Measurements from ENCODE around the gene CCBE1.
"Not testable (repeated sequence)": the region's sequence is repeated elsewhere in the genome, so short reads cannot be mapped to it uniquely, and the experiment has no call there.

Gene CCBE1

DNA sequence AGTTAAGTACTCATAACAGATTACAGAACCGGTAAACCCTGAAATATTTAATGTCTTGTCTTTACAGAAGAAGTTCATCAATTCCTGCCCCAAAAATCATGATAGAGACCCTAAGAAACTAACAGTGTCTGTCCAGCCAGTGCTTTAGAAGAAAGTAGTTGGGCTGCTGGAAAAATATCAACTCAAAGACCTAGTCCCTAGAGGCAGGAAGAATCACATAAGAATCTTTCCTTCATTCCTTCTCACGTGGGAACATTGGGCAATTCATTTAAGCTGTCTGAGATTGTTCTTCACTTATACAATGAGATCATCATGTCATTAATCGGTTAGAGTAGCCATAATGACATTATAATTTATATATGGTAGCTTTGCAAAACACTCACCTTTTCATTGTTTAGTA lies 156.4 kb downstream of the CCBE1 start:
- no peak for DNase-seq

DNA sequence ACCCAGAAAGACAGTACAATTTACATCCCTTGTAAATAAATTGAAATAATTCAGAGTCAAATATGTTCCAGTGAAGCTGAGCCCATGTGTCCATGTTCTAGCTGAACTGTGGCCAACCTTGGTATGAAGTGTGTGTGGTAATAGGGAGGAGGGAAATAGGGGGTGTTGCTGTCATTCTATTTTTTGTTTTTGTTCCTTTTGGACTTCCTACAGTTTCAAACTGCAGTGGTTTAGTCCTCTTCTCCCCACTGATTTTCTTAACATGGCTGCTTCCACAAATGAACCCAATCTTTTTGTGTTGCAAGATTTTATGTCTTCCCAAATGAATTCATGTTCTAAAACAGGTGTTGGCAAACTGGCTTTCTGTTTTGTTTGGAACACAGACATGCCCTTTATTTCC lies 156.9 kb downstream of the CCBE1 start:
- DNase-seq, result no peak

DNA sequence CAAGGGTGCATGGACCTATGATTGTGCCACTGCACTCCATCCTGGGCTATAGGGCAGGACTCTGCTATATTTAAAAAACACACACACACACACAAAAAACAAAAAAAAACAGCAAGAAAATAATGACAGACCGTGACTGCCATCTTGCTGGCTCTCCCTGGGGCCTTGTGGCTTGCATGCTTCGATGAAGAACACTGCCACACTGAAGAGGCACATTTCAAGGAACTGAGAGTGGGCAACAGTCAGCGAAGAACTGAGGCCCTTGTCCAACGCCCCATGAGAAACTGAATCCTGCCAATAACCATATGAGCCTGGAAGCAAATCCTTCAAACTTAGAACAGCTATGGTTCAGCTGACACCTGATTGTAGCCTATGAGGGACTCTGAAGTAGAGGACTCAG lies 158.1 kb downstream of the CCBE1 start:
- no peak for DNase-seq

DNA sequence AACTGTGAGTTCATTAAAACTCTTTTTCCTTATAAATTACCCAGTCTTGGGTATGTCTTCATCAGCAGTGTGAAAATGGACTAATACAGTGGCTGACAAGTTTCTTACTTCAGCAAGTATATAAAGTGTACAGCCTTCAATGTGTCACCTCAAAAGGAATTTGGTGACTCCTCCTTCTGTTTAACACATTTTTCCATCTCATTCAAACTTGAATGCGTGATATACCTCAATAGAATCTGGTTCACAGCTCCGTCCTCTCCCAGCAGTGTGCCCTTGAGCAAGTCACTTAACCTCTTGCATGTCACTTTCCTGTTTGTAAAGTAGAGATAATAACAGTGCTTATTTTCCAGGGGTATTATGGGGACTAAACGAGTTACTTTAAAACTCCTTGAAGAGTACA lies 159.6 kb downstream of the CCBE1 start:
- no peak for DNase-seq

DNA sequence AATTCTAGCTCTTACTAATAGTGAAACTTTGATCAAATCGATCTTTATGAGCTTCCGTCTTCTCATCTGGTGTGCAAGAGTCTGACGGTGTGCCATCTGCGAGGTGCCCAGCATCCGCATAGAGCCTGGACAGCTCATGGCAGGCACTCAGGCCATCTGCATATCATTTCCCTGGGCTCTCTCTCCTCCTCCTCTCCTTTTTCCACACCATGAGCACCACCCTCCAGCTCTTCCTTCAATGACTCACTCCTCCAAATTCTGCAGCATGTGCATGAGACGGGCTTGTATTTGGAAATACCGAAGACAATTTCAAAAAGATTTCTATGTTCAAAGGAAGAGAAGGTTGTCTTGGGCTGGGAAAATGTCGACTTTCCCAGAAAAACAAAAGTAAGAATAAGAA lies 161.1 kb downstream of the CCBE1 start:
- no peak for DNase-seq

DNA sequence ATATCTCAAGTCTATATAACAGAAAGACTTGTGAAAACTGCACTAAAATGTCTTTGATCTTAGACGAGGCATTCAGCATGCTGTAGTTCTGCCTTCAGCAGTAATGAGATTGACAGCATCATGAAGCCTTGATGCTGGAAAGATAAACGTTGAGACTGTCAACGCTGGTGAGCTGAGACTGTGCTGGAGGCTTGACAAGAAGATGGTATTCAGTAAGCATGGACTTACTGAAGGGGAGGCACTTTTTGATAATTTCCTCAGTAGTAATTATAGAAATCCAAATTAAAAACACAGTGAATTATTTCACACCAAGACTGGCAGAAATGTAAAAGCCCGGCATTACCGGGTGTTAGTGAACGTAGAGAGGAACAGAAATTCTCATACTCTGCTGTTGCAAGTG lies 162.2 kb downstream of the CCBE1 start:
- no peak for DNase-seq

DNA sequence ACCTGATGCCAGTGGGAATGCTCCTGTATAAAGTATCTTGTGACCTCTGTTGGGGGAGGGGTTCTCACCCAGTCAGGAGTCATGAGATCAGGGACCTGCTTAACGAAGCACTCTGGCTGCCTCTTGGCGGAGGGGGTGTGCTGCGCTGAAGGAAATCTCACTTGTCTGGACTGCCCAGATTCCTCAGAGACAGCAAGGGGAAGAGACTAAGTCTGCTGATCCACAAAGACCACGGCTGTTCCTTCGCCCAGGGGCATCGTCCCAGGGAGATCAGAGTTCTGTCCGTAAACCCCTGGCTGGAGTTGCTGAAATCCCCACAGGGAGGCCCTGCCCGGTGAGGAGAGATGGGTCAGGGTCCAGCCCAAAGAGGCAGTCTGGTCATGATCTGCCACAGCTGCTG lies 168.4 kb downstream of the CCBE1 start:
- DNase-seq, result no peak

DNA sequence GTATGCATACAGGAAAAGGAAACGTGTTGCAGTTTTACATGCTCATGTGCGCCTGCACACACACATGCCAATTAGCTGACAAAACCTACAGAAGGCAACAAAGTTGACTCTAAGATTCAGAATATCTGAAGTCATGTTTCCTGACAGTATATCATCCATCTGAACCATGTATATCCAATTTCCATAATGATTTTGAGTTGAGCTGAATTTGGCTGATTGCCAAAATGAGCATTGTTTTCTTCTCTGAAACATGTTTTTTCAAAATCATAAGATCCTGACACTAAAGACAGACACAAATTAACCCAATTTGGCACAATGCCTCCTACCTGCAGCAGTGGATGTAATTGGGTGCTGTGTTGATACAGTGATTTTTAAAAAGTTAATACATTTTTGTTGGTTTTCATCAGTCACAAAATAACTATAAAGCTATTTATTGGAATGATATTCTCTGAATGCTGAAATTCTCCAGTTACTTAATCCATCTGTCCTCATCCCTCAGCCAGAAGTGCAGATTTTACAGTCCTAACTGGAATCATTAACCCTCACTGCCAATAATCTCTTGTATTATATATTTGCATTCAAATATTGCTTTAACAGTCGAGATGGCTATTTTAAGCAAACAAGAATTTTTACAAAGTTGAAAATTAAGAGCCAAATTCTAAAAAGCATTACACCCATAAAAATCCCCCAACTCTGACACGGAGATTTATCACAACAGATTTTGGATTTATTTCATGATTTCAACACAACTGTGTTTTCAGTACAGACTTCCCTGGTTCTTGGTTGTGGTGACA lies 176.5 kb downstream of the CCBE1 start:
- no peak for DNase-seq

DNA sequence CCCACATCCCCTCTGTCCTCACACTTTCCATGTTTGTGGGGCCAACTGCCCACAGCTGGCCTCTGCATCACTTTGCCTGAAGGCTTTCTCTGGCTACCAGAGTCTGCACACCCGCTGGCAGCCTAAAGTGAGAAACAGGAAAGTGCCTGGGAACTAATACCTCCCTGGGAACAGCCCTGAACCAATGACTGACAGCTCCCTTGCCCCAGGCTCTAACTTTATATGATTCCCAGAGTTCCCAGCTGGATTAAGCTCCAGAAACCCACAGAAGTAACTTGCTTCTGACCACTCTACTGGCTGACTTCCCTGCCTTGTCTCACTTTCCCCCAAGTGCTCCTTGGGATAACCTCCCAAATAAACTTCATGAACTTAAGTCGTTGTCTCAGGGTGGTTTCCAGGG lies 178.5 kb downstream of the CCBE1 start:
- DNase-seq, result no peak

DNA sequence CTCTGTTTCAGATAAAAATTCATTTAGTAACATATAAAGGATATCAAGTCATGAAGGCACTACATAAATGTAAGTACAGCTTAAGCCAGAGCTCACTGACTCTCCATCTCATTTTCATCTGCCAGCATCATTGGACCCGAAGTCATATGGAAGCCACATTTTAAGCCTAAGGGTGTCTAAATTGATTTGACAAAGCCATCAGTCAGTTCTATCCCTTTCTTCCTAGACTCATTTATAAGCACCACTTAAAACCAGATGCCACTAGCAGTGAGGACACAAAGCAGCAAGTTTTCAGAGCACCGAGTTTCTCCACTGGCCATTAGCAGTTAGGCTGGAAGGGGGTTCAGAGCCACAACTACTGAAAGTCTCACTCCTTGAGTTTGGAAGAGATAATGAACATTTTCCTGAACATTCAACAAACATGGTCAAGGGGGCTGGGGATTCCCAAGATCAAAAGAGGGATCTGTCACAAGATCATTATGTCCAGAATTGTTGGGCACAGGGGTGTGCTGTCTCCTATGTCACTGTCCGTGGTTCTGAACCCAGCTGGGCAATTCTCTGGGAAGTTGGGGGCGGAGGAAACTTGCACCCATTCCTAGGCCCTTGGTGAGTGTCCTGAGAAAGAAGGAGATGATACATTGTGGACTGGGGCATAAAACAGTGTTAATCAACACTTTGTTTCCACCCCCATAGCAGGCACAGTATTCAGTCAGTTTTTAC lies 179.6 kb downstream of the CCBE1 start:
- no peak for DNase-seq

DNA sequence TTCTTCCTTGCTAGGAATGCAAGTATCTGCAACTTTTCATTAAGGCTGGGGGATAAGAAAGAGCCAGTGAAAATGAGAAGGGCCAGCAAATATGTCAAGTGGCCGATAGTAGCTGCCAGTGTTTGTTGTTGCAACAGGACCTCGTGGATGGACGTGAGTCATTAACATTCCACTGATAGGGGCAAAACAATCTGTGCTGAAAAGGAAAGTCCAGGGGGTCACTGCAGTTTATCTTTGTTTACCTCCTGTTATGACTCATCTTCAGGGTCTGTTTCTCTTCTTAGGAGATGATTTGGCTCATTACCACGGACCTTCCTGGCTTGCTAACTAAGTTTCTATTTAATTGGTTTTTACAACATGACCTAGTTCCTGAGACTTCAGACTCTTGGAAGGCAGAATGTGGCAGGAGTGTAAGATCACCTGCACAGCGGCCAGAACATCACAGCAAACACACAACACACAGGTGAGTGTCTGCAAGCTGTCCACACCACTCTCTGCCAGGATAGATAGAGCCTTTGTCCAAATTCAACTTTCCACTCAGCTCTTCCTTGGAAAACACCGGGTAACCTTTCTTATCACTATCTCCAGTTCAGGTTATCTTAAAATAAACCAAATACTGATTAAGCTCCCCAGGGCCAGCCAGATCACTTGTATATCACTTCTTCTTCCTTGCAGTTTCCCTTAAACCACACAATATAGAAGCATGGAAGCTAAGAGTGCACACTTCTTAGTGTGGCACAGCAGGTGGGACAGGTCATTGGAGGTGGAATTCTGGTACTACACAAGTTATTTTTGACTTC lies 180.7 kb downstream of the CCBE1 start:
- DNase-seq, result no peak

DNA sequence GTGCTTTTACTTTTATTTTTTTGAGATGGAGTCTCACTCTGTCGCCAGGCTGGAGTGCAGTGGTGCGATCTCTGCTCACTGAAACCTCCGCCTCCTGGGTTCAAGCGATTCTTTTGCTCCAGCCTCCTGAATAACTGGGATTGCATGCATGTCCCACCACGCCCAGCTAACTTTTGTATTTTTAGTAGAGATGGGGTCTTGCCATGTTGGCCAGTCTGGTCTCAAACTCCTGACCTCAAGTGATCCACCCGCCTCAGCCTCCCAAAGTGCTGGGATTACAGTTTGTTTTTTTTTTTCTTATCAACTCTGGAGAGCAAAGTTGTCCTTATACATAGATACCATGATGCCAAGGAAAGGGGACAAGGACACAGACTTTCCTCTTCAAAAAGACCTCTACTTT lies 181.3 kb downstream of the CCBE1 start:
- DNase-seq, result not testable (repeated sequence)

DNA sequence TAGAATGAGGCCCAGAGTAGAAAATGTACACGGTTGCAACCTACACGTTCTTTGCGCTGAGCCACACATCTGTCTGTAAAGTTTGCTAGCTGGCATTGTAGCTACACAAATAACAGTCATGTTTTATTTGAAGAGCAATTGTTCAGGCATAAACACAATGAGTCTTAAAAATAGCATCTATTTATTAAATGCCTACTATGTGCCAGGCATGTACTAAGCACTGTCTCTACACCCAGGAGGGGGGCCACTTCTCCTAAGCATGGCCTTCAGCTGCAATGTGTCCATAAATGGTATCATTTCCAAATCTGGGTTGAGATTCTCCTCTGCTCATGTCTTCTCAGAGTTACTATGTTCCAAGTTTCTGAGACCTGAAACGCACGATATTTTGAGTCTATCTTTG lies 182.1 kb downstream of the CCBE1 start:
- no peak for DNase-seq

DNA sequence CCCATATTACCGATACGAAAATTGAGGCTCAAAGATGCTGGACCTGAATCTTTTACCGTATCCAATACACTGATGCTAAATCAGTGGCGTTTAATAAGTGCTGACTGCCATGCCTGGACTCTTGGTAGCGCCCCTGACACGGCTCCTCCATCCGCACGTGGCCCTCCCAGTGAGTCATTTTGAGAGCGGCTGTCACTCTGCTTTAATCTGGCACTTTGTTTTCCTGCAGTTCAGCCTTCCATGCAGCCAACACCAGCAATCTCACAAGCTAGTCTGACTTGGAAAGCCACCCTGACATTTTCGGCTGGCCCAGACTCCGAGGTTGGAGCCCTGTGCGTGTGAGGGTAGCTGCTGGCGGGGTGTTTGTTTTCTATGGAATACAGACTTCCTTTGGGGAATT lies 183.0 kb downstream of the CCBE1 start:
- DNase-seq, result peak in 9 of 56 donors; percentile 2 to 17 (median 4)

DNA sequence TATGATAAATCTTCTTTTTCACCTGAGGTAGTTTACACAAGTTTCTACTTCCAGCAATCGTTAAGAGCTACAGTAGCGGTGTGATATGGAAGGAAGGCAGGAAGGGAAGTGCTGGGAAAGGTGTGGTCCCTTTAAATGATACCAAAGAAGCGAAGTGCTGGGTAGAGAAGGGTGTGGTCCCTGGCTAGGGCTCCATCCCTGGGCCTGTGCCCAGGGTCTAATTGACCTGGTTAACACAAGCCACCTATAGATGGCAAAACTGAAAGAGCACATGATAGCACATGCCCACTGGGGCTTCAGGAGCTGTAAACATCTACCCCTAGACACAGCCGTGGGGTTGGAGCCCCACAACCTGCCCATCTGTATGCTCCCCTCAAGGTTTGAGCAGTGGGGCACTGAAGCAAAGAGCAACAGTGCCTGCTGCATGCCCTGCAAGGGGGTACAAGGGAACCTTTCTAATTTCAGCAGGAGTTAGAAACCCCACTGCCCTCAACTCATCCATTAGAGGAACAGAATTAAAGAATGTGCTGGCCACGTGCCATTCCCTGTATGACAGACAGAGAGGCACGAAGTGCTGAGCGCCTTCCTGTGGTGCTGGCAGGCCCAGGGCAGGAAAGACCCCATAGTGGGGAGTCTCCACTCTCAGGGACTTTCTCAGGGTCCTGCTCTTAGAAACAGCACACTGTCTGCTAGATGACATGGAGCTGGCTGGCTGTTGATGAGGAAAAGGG lies 185.0 kb downstream of the CCBE1 start:
- DNase-seq, result no peak

DNA sequence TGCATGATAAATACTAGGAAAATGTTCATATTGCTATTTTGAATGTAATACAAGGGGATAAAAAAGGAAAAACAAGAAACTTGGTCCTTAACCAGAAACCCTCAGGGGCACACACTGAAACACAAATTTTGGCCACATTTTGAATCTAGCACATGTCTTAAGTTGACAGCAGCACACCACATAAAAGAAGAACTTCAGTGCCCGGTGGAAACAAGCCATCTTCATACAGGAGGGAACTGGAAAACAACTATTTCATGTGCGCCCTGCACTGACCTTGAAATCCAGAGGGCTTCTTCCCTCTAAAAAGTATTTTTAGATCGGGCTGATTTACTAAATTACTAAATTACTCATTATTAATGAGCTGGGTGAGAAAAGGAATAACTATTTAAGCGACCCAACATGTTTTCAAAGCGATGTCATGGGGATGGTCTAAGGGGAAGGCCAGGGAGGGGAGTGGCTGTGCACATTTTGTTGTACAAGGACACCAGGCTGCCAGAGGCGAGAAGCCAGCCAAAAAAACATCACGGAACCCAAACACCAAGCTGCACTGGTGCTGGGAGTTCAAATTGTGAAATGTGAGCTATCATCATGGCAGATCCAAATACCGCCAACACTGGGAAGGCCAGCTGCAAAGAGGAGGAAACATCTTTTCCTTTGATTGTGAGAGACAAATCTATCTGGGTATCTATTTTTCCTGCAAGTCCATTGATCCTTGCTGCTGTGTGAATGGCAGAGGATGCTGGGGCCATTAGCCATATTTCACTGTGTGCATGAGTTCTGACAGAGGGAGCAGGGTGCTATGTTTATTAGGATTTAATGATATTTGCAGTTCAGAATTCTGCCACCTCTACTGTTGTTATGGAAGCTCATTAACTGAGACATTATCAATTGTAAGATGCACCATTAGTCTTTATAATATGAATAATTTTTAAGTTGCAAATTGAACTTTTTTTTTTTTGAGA lies 187.5 kb downstream of the CCBE1 start:
- DNase-seq, result no peak

DNA sequence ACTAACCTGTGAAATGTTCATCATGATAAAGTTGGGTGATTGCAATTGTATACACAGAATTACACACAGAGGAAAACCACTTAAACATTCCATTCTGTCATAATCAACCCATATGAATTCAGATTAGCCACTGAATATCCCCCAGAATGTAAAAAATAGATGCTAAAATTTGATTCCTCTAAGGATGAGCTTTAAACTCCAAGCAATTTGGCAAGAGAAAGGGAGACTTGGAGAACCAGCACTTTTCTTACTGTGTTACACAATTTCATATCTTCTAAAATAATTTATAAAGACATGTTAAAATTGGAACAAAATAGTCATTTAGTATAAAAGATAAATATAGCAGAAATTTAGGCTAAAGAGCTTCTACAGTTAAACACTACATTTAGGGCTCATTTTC lies 191.9 kb downstream of the CCBE1 start:
- DNase-seq, result no peak

DNA sequence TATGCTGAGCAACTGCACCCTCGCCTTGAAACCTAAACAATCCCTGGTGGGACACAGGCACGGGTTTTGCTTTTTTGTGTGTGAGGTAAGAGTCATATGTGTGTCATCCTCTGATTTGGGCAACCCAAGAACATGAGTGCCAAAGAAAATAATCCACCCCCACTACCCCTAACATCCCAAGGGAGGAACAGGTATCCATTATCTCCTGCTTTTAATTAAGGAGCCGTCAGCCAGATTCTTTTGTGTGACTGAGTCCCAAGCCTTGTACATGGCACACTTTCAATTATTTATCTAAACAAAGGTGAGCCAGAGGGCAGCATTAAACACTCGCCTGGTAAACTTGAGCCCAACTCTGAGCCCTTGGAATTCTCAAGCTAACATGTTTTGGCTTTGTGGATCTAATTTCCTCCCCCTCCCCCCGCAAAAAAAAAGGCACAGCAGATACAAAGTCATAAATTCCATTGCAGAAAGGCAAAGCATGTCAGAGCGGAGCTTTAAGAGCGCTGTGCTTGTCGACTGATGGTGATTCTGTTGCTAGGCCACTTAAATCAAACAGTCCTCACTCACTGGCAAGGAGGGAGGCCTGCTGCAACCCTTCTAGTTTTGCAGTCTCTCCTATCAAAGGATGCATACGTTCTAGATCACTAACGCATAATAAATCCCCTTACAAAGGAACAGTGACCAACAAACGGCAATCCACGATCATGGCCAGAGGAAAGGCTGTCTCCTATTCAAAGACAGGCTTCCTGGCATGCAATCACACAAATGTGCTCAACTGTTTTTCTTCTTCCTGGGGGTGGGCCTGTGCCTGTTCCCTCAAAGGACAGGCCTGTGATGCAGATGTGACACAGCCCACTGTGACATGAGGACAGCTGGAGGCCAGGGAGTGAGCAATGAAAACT lies 194.7 kb downstream of the CCBE1 start:
- DNase-seq, result no peak

DNA sequence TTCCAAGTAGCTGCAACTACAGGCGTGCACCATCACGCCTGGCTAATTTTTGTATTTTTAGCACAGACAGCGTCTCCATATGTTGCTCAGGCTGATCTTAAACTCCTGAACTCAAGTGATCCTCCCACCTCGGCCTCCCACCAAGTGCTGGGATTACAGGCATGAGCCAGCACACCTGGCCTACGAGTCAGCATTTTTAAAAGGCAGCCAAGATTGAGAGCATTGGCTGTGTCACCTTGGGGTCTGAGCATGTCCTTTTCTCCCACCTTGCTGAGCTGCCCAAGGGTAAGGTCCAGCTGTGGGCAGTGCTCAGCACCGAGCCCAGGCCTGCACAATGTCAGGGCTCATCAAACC lies 195.3 kb downstream of the CCBE1 start:
- no peak for DNase-seq

Data from amygdala (tissue), 56 donors.